CD4-positive, alpha-beta T cell treated with Interleukin-4 for 4 hours (primary cell): ENCODE results near the gene GCNA.
A peak's percentile ranks its signal among the peaks of the same experiment; 100 is the strongest.
"Not testable (repeated sequence)": the region's sequence is repeated elsewhere in the genome, so short reads cannot be mapped to it uniquely, and the experiment has no call there.

Experiments
- DNase-seq: peaks from one replicate; pipeline ENCODE4 v3.0.0-alpha.2; 2020

The GCNA gene

GRCh38 chrX:71578253-71579135 lies at the start of gene GCNA:
TSS of gene GCNA (plus strand) at chrX:71578437. CDS start at chrX:71580822, 2,385 bp downstream.
- DNase-seq: no peak

DNA sequence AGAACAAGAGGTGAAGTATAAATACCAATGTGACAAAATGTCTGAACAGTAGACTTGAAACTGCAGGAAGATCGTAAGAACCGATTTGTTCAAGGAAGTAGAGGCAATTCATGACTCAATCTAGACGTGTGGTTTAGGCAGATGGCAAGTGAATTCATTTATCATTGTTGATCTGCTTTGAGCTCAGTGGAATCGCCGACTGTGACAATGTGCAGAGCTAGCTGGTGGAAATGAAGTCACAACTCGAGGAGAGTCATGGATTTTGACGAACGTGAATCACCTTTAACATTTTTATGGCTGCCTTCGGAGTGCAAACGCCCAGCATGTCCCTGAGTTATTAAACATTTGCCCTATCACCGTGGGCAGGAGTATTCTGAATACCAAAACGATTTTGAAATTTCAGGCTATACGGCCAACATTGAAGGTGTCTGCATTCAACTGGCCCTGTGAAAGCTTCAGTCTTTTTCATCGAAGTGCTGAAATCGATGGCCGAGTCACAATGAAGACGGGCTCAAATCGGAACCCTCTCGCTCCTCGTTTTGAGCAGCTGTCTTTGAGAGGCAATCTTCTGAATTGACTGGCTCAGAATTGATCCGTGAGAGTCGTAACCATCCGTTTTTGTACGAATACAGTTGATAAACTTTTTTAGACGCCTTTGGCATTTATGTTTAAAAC lies 46.0 kb upstream of the GCNA start:
- peak; percentile 89 for DNase-seq

- DNase-seq: peak; percentile 96
Measured at GRCh38 chrX:71532753-71533425, 45.3 kb upstream of the GCNA start, which contains the start of gene OGT. TSS of gene OGT (plus strand) at chrX:71533104. CDS start at chrX:71533300, 196 bp downstream.

DNA sequence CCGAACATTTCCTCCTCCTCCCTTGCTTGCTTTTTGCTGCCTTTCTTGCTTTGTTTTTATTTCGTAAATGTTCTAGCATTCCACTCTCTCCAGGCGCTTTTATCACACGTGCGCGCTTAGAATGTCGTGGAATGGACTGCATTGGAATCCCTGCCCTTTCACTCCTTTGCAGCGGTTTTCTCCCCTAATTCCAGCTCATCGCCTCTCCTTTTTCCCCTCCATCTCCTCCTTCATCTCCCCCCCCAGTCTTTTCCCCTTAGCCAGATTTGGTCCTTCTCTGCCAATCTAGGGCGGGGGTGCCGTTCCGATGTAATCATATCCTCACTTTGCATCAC lies 44.8 kb upstream of the GCNA start:
- no peak for DNase-seq

DNA sequence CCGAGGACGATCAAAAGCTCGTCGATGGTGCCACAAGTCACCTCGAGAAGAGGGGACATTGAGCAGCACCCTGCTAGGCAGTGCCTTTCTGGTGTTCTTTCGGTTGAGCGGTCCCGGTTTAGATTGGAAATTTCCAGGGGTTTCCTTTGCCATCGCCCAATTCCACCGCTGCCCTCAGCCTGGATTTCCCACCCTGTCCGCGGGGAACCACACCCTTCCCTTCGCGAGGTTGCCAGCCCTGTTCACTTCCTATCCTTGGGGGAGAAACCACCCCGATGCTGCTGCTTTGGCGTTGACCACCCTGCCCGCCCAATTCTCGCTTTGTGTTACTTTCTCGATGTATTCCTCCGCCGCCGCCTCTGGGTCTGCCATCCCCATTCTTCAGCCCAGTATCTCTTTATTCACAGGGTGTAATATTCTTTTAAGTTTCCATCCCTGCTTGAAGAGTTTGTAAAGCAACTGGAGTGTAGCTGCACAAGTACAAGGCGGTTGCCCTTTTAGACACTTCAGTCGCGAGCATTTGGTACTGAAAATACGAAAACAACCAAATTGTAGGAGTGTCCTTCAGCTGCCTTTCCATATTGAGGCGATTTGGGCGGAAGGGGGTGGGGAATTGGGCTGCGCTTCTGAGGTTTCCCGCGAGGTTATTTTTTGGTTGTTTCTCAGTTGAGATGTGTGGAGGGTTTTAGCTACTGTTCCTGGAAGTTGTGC lies 44.2 kb upstream of the GCNA start:
- peak; percentile 76 for DNase-seq

- no peak for DNase-seq
Measured at GRCh38 chrX:71534773-71535544, 43.3 kb upstream of the GCNA start.

- DNase-seq: no peak
Measured at GRCh38 chrX:71536285-71536684, 42.0 kb upstream of the GCNA start.

- DNase-seq: no peak
Measured at GRCh38 chrX:71537743-71538142, 40.5 kb upstream of the GCNA start.

DNA sequence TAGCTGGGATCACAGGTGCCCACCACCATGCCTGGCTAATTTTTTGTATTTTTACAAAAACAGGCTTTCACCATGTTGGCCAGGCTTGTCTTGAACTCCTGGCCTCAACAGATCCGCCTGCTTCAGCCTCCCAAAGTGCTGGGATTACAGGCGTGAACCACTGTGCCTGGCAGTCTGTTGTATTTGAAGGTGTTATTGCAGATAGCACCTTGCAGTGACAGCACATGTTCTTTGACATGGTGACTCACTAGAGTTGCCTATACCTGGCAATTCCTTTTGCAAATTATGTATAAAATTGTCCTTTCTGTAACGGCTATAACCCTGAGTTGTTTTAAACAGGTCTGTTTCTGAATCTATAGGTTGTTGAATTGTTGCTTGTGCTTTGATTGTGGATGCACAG lies 37.4 kb upstream of the GCNA start:
- DNase-seq: no peak

DNA sequence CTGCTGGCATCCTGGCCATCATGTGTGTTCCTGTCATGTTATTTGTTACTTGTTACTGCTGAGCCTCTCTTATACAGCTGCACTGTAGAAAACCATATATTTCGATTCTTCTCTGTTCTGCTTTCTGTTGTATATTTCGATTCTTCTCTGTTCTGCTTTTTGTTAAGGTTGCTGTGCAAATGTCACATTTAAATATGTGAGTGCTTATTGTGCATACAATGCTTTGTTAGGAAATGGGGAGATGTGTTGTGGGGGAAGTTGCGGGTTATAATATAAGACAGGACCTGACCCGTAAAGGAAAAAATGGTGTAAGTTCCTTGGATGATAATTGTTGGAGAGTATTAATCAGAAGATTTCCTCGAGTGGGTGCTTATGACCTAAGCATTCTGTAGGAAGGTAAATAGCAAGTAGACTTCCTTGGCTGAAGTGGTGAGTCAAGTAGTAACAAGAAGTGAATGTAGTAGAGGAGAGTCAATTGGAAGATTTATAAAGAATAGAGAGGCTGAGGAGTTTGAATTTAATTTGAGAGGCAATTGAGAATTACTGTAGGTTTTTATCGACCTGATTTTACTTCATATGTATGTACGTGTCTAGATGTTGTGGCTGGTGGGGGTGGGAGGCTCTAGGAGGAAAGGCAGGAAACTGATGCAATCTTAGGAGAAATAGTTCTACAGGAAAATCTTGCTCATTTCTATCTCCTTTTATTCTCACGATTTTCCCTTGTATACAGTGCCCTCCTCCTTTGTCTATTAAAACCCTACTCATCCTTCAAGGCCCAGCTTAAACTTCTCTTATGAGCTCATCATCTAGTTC lies 36.8 kb upstream of the GCNA start:
- no peak for DNase-seq

- DNase-seq: no peak
Measured at GRCh38 chrX:71542411-71542810, 35.8 kb upstream of the GCNA start.

GRCh38 chrX:71542825-71543224 lies 35.4 kb upstream of the GCNA start:
- no peak for DNase-seq

DNA sequence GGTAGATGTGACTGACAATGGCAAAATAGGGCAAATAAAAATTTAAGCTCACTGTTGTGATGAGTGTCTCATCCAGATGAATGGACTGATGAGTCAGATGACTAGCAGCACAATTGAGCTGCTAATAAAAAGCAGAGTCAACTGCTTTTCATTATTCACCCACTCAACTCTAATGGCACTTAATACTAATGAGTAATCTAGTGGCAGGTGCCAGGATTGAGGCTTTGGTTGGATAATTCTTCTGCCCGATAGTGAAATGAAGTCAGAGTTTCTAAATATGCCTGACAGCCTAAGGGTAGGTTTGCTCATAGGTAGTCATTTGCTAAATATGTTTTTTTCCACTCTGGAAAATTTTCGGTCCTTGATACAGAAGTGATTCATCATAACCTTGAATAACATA lies 34.9 kb upstream of the GCNA start:
- DNase-seq: peak; percentile 56

GRCh38 chrX:71545364-71545763 lies 32.9 kb upstream of the GCNA start:
- no peak for DNase-seq

GRCh38 chrX:71546879-71547278 lies 31.4 kb upstream of the GCNA start:
- DNase-seq: no peak

- DNase-seq: no peak
Measured at GRCh38 chrX:71547339-71547738, 30.9 kb upstream of the GCNA start.

DNA sequence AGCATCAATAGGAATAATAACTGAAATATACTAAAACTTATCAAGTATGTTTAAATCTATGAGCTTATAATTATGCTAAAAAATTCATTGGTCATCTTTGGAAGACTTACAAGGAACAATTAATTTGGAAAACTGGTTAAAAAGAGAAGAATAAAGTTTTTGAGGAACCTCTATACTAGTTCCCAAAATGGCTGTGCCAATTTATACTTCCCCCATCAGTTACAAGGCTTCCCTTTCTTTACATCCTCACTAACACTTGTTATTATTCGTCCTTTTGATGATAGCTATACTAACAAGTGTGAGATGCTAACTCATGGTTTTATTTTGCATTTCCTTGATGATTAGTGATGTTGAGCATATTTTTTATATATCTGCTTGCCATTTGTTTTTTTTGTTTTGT lies 28.3 kb upstream of the GCNA start:
- DNase-seq: no peak

GRCh38 chrX:71550578-71550977 lies 27.7 kb upstream of the GCNA start:
- DNase-seq: no peak

GRCh38 chrX:71556036-71556435 lies 22.2 kb upstream of the GCNA start:
- DNase-seq: no peak

DNA sequence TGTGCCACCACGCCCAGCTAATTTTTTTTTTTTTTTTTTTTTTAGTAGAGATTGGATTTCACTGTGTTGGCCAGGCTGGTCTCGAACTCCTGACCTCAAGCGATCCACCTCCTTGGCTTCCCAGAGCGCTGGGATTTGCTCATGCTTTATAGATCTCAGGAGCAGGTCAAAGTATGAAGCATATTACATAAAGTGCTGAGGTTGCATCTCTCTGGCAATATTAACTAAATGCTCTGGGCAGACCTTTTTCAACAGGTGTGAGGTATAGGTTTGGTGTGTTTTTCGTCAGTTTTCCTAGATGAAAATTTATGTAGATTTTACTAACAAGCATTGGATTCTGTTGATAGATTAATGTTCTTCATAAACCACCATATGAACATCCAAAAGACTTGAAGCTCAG lies 19.3 kb upstream of the GCNA start:
- DNase-seq: no peak

DNA sequence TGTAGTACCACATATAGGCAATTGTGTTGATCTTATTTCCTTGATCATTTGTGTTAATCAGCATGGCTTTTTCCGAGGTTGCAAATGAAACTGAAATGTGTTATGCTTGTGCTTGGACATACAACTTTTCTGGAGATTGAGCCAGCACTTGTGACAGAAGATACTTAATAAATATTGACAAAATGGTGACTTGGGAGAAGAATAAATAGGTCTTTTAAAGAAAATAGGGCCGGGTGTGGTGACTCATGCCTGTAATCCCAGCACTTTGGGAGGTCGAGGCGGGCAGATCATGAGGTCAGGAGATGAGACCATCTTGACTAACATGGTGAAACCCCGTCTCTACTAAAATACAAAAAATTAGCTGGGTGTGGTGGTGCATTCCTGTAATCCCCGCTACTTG lies 18.5 kb upstream of the GCNA start:
- not testable (repeated sequence) for DNase-seq
